Glomerular endothelial cell (primary cell): ENCODE results near the gene MOB2. TPM values are rescaled to one million over a fixed set of nuclear protein-coding genes. Genes with fewer than 3 reads are reported as not detected.

ENCODE experiments used
- DNase-seq: peaks from one replicate; pipeline ENCODE4 v3.0.0-alpha.2; 2011; ENCODE audit warnings: low read depth, low spot score; ENCODE audit errors: extremely low read depth
- total RNA-seq: library from RNA; depleted of rRNA; stranded (reverse); fragments of >200 nt; gene quantifications from 2 replicates; pipeline ENCODE4 v1.2.3, GENCODE V29; 2015

The MOB2 gene
- total RNA-seq, 1 donor from 2014 or later: 34.6 TPM

GRCh38 chr11:1490651-1491050, 4.1 kb upstream of the MOB2 start:
- DNase-seq: no peak

- no peak for DNase-seq
Observed at GRCh38 chr11:1488575-1489180, 2.1 kb upstream of the MOB2 start.

GRCh38 chr11:1487851-1488574, 1.4 kb upstream of the MOB2 start:
- no peak for DNase-seq

GRCh38 chr11:1487091-1487850, 692 bp upstream of the MOB2 start:
- no peak for DNase-seq

GRCh38 chr11:1485504-1485885, 1.1 kb downstream of the MOB2 start:
- no peak for DNase-seq

GRCh38 chr11:1484695-1485503, 1.7 kb downstream of the MOB2 start:
- no peak for DNase-seq

- DNase-seq: no peak
Observed at GRCh38 chr11:1484061-1484671, 2.4 kb downstream of the MOB2 start.

GRCh38 chr11:1483445-1483961, 3.1 kb downstream of the MOB2 start:
- no peak for DNase-seq

GRCh38 chr11:1482581-1483444, 3.8 kb downstream of the MOB2 start:
- no peak for DNase-seq

GRCh38 chr11:1481861-1482441, 4.6 kb downstream of the MOB2 start:
- DNase-seq: no peak

GRCh38 chr11:1481483-1481825, 5.1 kb downstream of the MOB2 start:
- no peak for DNase-seq

GRCh38 chr11:1480555-1481482, 5.8 kb downstream of the MOB2 start:
- DNase-seq: no peak

GRCh38 chr11:1480191-1480554, 6.4 kb downstream of the MOB2 start:
- DNase-seq: no peak

GRCh38 chr11:1479678-1480118, 6.9 kb downstream of the MOB2 start:
- DNase-seq: no peak

GRCh38 chr11:1479006-1479677, 7.4 kb downstream of the MOB2 start:
- no peak for DNase-seq

GRCh38 chr11:1478544-1478943, 8.0 kb downstream of the MOB2 start:
- DNase-seq: no peak

GRCh38 chr11:1478011-1478410, 8.6 kb downstream of the MOB2 start:
- no peak for DNase-seq
